Trophoblast cell (in vitro differentiated cells and primary cell): ENCODE measurements around the gene LPCAT2.

Experiments
- DNase-seq, 2 donors: peaks; one replicate each; pipeline ENCODE4 v3.0.0-alpha.2; 2016
- H2AFZ ChIP-seq: 2 replicates; pipeline ENCODE4 v1.6.1; 2013; ENCODE audit warnings: low read length, moderate library complexity, mild to moderate bottlenecking; ENCODE audit not compliant: insufficient read depth, poor library complexity
- H2AK5ac ChIP-seq: 2 replicates; pipeline ENCODE4 v1.6.1; 2013; ENCODE audit warnings: mild to moderate bottlenecking, low read length
- H2BK120ac ChIP-seq: 2 replicates; pipeline ENCODE4 v1.6.1; 2013; ENCODE audit warnings: low read length, mild to moderate bottlenecking, moderate library complexity; ENCODE audit not compliant: insufficient read depth, poor library complexity
- H2BK12ac ChIP-seq: 2 replicates; pipeline ENCODE4 v1.6.1; 2013; ENCODE audit warnings: mild to moderate bottlenecking, low read length, moderate library complexity
- H2BK5ac ChIP-seq: 2 replicates; pipeline ENCODE4 v1.6.1; 2013; ENCODE audit warnings: low read length, low read depth, moderate library complexity, mild to moderate bottlenecking; ENCODE audit not compliant: poor library complexity
- H3K14ac ChIP-seq: 2 replicates; pipeline ENCODE4 v1.6.1; 2013; ENCODE audit warnings: mild to moderate bottlenecking, low read length
- H3K18ac ChIP-seq: 2 replicates; pipeline ENCODE4 v1.6.1; 2013; ENCODE audit warnings: mild to moderate bottlenecking, low read length
- H3K23ac ChIP-seq: 2 replicates; pipeline ENCODE4 v1.6.1; 2013; ENCODE audit warnings: low read length
- H3K27ac ChIP-seq: 2 replicates; pipeline ENCODE4 v1.5.1; 2013; ENCODE audit warnings: low read depth, mild to moderate bottlenecking, inconsistent platforms, low read length, moderate library complexity
- H3K27me3 ChIP-seq: 2 replicates; pipeline ENCODE4 v1.6.1; 2013; ENCODE audit warnings: inconsistent platforms, mild to moderate bottlenecking, low read length, moderate library complexity; ENCODE audit not compliant: insufficient read depth
- H3K36me3 ChIP-seq, 2 experiments: 1 replicate in 1 of 2; 2 replicates in 1 of 2; pipeline ENCODE4 v1.6.1; 2013; ENCODE audit warnings: low read length in 2 of 2, mild to moderate bottlenecking in 2 of 2, moderate library complexity in 1 of 2; ENCODE audit not compliant: insufficient read depth in 2 of 2, control insufficient read depth in 1 of 2
- H3K4ac ChIP-seq: 2 replicates; pipeline ENCODE4 v1.6.1; 2013; ENCODE audit warnings: low read depth, mild to moderate bottlenecking, low read length, moderate library complexity
- H3K4me1 ChIP-seq, 2 experiments: 1 replicate in 1 of 2; 2 replicates in 1 of 2; pipeline ENCODE4 v1.6.1; 2013; ENCODE audit warnings: low read length in 2 of 2, mild to moderate bottlenecking in 2 of 2, moderate library complexity in 1 of 2; ENCODE audit not compliant: insufficient read depth in 2 of 2, control insufficient read depth in 1 of 2
- H3K4me2 ChIP-seq: 2 replicates; pipeline ENCODE4 v1.6.1; 2013; ENCODE audit warnings: inconsistent platforms, mild to moderate bottlenecking, low read length, moderate library complexity
- H3K4me3 ChIP-seq: 2 replicates; pipeline ENCODE4 v1.5.1; 2013; ENCODE audit warnings: mild to moderate bottlenecking, low read depth, low read length, inconsistent platforms
- H3K79me1 ChIP-seq: one replicate; pipeline ENCODE4 v1.6.1; 2013; ENCODE audit warnings: low read length
- H3K79me2 ChIP-seq: 2 replicates; pipeline ENCODE4 v1.6.1; 2013; ENCODE audit warnings: low read length, mild to moderate bottlenecking; ENCODE audit not compliant: control insufficient read depth, insufficient read depth, poor library complexity
- H3K9ac ChIP-seq: 2 replicates; pipeline ENCODE4 v1.6.1; 2013; ENCODE audit warnings: mild to moderate bottlenecking, low read length
- H3K9me3 ChIP-seq: 2 replicates; pipeline ENCODE4 v1.6.1; 2013; ENCODE audit warnings: low read depth, mild to moderate bottlenecking, control low read depth, inconsistent platforms, low read length; ENCODE audit not compliant: insufficient read depth
- H4K12ac ChIP-seq: 2 replicates; pipeline ENCODE4 v1.6.1; 2013; ENCODE audit warnings: low read depth, mild to moderate bottlenecking, low read length, moderate library complexity
- H4K8ac ChIP-seq: 2 replicates; pipeline ENCODE4 v1.6.1; 2013; ENCODE audit warnings: low read depth, mild to moderate bottlenecking, low read length, moderate library complexity
- H4K91ac ChIP-seq: one replicate; pipeline ENCODE4 v1.6.1; 2013; ENCODE audit warnings: low read depth, mild to moderate bottlenecking, low read length, moderate library complexity
- WGBS: extraction: QIAGEN DNeasy Blood & Tissue Kit; methylation state at CpG from one replicate; pipeline ENCODE4 v1.1.7; 2013; ENCODE audit warnings: missing lambda C conversion rate; ENCODE audit not compliant: insufficient read length, insufficient coverage; ENCODE audit errors: extremely low coverage; 5-methylcytosine and 5-hydroxymethylcytosine counted together

The LPCAT2 gene

GRCh38 chr16:55502801-55503366 lies 6.0 kb upstream of the LPCAT2 start:
- Histone ChIP-seq H2BK120ac (peak overlapping the region; percentile 57), H3K27me3 (no peaks in the 10 kb centered on the region), H4K12ac (no peak overlapping the region), H2AFZ (no peak overlapping the region), H4K91ac (peak overlapping the region; percentile 80), H3K4me2 (no peak overlapping the region), H3K4me3 (no peak overlapping the region), H3K9ac (no peak overlapping the region), H3K4me1 (peaks cover 31 to 37% of the 10 kb centered on the region in 2 experiments), H3K14ac (peak overlapping the region; percentile 25), H3K18ac (peak overlapping the region; percentile 48), H2BK12ac (peak overlapping the region; percentile 37), H3K9me3 (no peaks in the 10 kb centered on the region), H3K36me3 (peaks cover 42 to 66% of the 10 kb centered on the region in 2 experiments), H4K8ac (peak overlapping the region; percentile 62), H3K4ac (peak overlapping the region; percentile 16), H2BK5ac (peak overlapping the region; percentile 88), H3K23ac (no peak overlapping the region), H2AK5ac (no peak overlapping the region), H3K27ac (peak overlapping the region; percentile 97), H3K79me2 (peaks cover 6% of the 10 kb centered on the region), H3K79me1 (peaks cover 48% of the 10 kb centered on the region)
- peak; percentile 23 to 29 for DNase-seq
- WGBS, result no CpG with 5 or more reads among the region's 13 CpGs

DNA sequence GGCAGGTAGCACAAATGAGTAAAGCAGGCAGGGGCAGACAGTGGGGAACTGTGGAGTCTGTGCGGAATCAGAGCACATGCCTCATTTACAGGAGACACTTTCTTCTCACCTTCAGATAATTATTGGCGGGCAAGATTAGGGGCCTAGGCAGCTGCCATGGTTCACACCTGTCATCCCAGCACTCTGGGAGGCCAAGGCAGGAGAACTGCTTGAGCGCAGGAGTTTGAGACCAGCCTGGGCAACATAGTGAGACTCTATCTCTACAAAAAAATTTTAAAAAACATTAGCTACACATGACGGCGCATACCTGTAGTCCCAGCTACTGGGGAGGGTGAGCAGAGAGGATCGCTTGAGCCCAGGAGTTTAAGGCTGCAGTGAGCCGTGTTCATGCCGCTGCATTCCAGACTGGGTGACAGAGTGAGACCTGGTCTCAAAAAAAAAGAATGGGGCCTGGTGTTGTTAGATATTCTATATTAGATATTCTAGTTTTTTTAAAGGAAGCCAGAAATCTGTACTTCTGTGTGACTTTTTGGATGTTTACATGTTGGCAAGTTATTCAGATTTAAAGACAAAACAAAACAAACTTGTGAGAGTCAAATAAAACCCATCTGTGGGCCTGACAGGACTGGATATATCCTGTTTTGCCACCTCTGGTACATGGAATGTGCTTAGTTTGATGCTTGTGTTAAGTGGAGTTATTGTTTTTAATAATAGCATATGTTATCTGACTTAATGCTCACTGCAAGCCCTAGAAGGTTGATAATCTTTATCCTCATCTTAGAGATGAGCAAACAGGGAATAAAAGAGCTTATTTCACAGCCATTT lies 4.9 kb upstream of the LPCAT2 start:
- Histone ChIP-seq H4K91ac (peak overlapping the region; percentile 82), H3K79me2 (peaks cover 7% of the 10 kb centered on the region), H2BK5ac (peak overlapping the region; percentile 70), H2AK5ac (peak overlapping the region; percentile 82), H3K27ac (peak overlapping the region; percentile 97), H3K9me3 (no peaks in the 10 kb centered on the region), H3K4me3 (no peak overlapping the region), H3K9ac (no peak overlapping the region), H3K4me1 (peaks cover 27 to 31% of the 10 kb centered on the region in 2 experiments), H3K4me2 (no peak overlapping the region), H3K79me1 (peaks cover 43% of the 10 kb centered on the region), H2AFZ (no peak overlapping the region), H3K23ac (no peak overlapping the region), H2BK120ac (peak overlapping the region; percentile 67), H4K8ac (peak overlapping the region; percentile 7), H3K27me3 (no peaks in the 10 kb centered on the region), H2BK12ac (peak overlapping the region; percentile 26), H3K14ac (peak overlapping the region; percentile 69), H3K36me3 (peaks cover 37 to 56% of the 10 kb centered on the region in 2 experiments), H3K4ac (peak overlapping the region; percentile 41), H4K12ac (no peak overlapping the region), H3K18ac (peak overlapping the region; percentile 68)
- DNase-seq, result no peak
- no CpG with 5 or more reads among the region's 8 CpGs for WGBS

- peak overlapping the region; percentile 36 for H4K8ac ChIP-seq
- H3K79me2 ChIP-seq, result peaks cover 14% of the 10 kb centered on the region
- peak overlapping the region; percentile 49 for H3K18ac ChIP-seq
- peak overlapping the region; percentile 39 for H4K91ac ChIP-seq
- peak overlapping the region; percentile 30 for H2BK120ac ChIP-seq
- H3K36me3 ChIP-seq, result peaks cover 37 to 51% of the 10 kb centered on the region in 2 experiments
- H3K4me3 ChIP-seq, result no peak overlapping the region
- peak overlapping the region; percentile 31 for H3K14ac ChIP-seq
- peak overlapping the region; percentile 13 for H2BK5ac ChIP-seq
- H3K23ac ChIP-seq, result no peak overlapping the region
- H2AK5ac ChIP-seq, result peak overlapping the region; percentile 16
- no peaks in the 10 kb centered on the region for H3K9me3 ChIP-seq
- no peak for DNase-seq
- WGBS, result no CpG with 5 or more reads among the region's 10 CpGs
- no peak overlapping the region for H2AFZ ChIP-seq
- no peak overlapping the region for H4K12ac ChIP-seq
- peak overlapping the region; percentile 35 for H3K27ac ChIP-seq
- peaks cover 21 to 23% of the 10 kb centered on the region in 2 experiments for H3K4me1 ChIP-seq
- H3K79me1 ChIP-seq, result peaks cover 43% of the 10 kb centered on the region
- H2BK12ac ChIP-seq, result peak overlapping the region; percentile 50
- H3K9ac ChIP-seq, result no peak overlapping the region
- no peak overlapping the region for H3K4me2 ChIP-seq
- no peaks in the 10 kb centered on the region for H3K27me3 ChIP-seq
- peak overlapping the region; percentile 7 for H3K4ac ChIP-seq
These were observed 3.4 kb upstream of the LPCAT2 start for GRCh38 chr16:55505333-55506015.

GRCh38 chr16:55506083-55506482 lies 2.8 kb upstream of the LPCAT2 start:
- no peak overlapping the region for H2AK5ac ChIP-seq
- WGBS, result no CpG with 5 or more reads among the region's 7 CpGs

More at GRCh38 chr16:55506083-55506482, 2.8 kb upstream of the LPCAT2 start:
- Histone ChIP-seq H3K14ac (peak overlapping the region; percentile 7), H2BK120ac (no peak overlapping the region), H2BK12ac (peak overlapping the region; percentile 3), H3K79me2 (peaks cover 14% of the 10 kb centered on the region), H4K12ac (no peak overlapping the region), H3K4me2 (no peak overlapping the region), H4K91ac (no peak overlapping the region), H4K8ac (no peak overlapping the region), H3K4me1 (peaks cover 15 to 17% of the 10 kb centered on the region in 2 experiments), H3K36me3 (peaks cover 37 to 44% of the 10 kb centered on the region in 2 experiments), H3K27ac (peak overlapping the region; percentile 54), H3K4ac (no peak overlapping the region), H3K23ac (no peak overlapping the region), H3K18ac (peak overlapping the region; percentile 54), H3K9me3 (no peaks in the 10 kb centered on the region), H3K27me3 (no peaks in the 10 kb centered on the region), H3K79me1 (peaks cover 37% of the 10 kb centered on the region), H2AFZ (no peak overlapping the region), H3K4me3 (no peak overlapping the region), H3K9ac (peak overlapping the region; percentile 11), H2BK5ac (peak overlapping the region; percentile 3)
- DNase-seq, result no peak
